Measurements from ENCODE around the gene ENC1.

GRCh38 chr5:74619308-74619707 lies 21.2 kb downstream of the ENC1 start:
- no peak for TF ChIP-seq POLR2A (IDR thresholded peaks at IDR 0.05)
- TF ChIP-seq, protein P1, sequence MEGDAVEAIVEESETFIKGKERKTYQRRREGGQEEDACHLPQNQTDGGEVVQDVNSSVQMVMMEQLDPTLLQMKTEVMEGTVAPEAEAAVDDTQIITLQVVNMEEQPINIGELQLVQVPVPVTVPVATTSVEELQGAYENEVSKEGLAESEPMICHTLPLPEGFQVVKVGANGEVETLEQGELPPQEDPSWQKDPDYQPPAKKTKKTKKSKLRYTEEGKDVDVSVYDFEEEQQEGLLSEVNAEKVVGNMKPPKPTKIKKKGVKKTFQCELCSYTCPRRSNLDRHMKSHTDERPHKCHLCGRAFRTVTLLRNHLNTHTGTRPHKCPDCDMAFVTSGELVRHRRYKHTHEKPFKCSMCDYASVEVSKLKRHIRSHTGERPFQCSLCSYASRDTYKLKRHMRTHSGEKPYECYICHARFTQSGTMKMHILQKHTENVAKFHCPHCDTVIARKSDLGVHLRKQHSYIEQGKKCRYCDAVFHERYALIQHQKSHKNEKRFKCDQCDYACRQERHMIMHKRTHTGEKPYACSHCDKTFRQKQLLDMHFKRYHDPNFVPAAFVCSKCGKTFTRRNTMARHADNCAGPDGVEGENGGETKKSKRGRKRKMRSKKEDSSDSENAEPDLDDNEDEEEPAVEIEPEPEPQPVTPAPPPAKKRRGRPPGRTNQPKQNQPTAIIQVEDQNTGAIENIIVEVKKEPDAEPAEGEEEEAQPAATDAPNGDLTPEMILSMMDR (IDR thresholded peaks at IDR 0.05), result no peak
